ENCODE results near the gene CAPN11. TPM values are rescaled to one million over a fixed set of nuclear protein-coding genes. Genes with fewer than 3 reads are reported as not detected.
A peak's percentile ranks its signal among the peaks of the same experiment; 100 is the strongest.

Gene CAPN11
- total RNA-seq, 4 donors from 2014 or later = 0.19 to 0.45 (median 0.27) TPM; not detected in 1

GRCh38 chr6:44117397-44118128, 41.1 kb upstream of the CAPN11 start:
- ATAC-seq = no peak

GRCh38 chr6:44119704-44120262, 38.8 kb upstream of the CAPN11 start:
- WGBS, 2 donors (ENCODE audit: low coverage in 1 of 2) = 13 to 43% methylated on average over 4 to 5 of the region's 5 CpGs
- Histone ChIP-seq H3K4me3 (no peak overlapping the region), H3K36me3 (peaks cover 0 to 10% of the 10 kb centered on the region in 2 donors), H3K4me1 (peaks cover 0 to 71% (median 24%) of the 10 kb centered on the region in 3 donors), H3K27ac (peak overlapping the region in 2 of 4 donors; percentile 2 to 6), H3K27me3 (no peaks in the 10 kb centered on the region), H3K9me3 (no peaks in the 10 kb centered on the region)
- no peak for TF ChIP-seq POLR2AphosphoS5 (IDR thresholded peaks at IDR 0.05)
- TF ChIP-seq EP300 (IDR thresholded peaks at IDR 0.05) = no peak
- no peak for TF ChIP-seq CTCF (IDR thresholded peaks at IDR 0.05)
- no peak for TF ChIP-seq POLR2A (IDR thresholded peaks at IDR 0.05)
- ATAC-seq = no peak

More at GRCh38 chr6:44117397-44118128, 41.1 kb upstream of the CAPN11 start:
- TF ChIP-seq EP300 (IDR thresholded peaks at IDR 0.05) = no peak
- no peak for TF ChIP-seq POLR2A (IDR thresholded peaks at IDR 0.05)
- no peak for TF ChIP-seq POLR2AphosphoS5 (IDR thresholded peaks at IDR 0.05)
- no peak for TF ChIP-seq CTCF (IDR thresholded peaks at IDR 0.05)
- Histone ChIP-seq H3K4me1 (peaks cover 0 to 49% (median 14%) of the 10 kb centered on the region in 3 donors), H3K36me3 (peaks cover 0 to 32% of the 10 kb centered on the region in 2 donors), H3K27ac (peak overlapping the region in 1 of 4 donors; percentile 33), H3K9me3 (no peaks in the 10 kb centered on the region), H3K4me3 (no peak overlapping the region), H3K27me3 (no peaks in the 10 kb centered on the region)
- 74 to 97% methylated on average over 5 to 6 of the region's 6 CpGs for WGBS, 2 donors (ENCODE audit: low coverage in 1 of 2)

GRCh38 chr6:44120692-44121443, 37.8 kb upstream of the CAPN11 start:
- Histone ChIP-seq H3K36me3 (no peaks in the 10 kb centered on the region), H3K27me3 (no peaks in the 10 kb centered on the region), H3K4me3 (no peak overlapping the region), H3K27ac (peak overlapping the region in 2 of 4 donors; percentile 52 to 58), H3K4me1 (peaks cover 0 to 82% (median 32%) of the 10 kb centered on the region in 3 donors), H3K9me3 (no peaks in the 10 kb centered on the region)
- 48 to 55% methylated on average over 4 of the region's 4 CpGs for WGBS, 2 donors (ENCODE audit: low coverage in 1 of 2)
- ATAC-seq = no peak
- TF ChIP-seq POLR2AphosphoS5 (IDR thresholded peaks at IDR 0.05) (no peak), POLR2A (IDR thresholded peaks at IDR 0.05) (no peak), CTCF (IDR thresholded peaks at IDR 0.05) (no peak), EP300 (IDR thresholded peaks at IDR 0.05) (no peak)

GRCh38 chr6:44122801-44123200, 35.8 kb upstream of the CAPN11 start:
- Histone ChIP-seq H3K4me1 (peaks cover 0 to 77% (median 37%) of the 10 kb centered on the region in 3 donors), H3K9me3 (no peaks in the 10 kb centered on the region), H3K27ac (peak overlapping the region in 3 of 4 donors; percentile 28 to 58 (median 52)), H3K4me3 (no peak overlapping the region), H3K27me3 (no peaks in the 10 kb centered on the region), H3K36me3 (no peaks in the 10 kb centered on the region)
- 33 to 42% methylated on average over 1 of the region's 1 CpG for WGBS, 2 donors (ENCODE audit: low coverage in 1 of 2)
- ATAC-seq = no peak
- TF ChIP-seq POLR2AphosphoS5 (IDR thresholded peaks at IDR 0.05) = no peak
- no peak for TF ChIP-seq POLR2A (IDR thresholded peaks at IDR 0.05)
- no peak for TF ChIP-seq CTCF (IDR thresholded peaks at IDR 0.05)
